Measurements from ENCODE around the gene GPR137B. TPM values are rescaled to one million over a fixed set of nuclear protein-coding genes. Genes with fewer than 3 reads are reported as not detected.

GPR137B gene
- total and polyA plus RNA-seq, 2 of the 8 experiments (the other 6 are each of a cell fraction or from before 2014, with no cell fraction given): 6.9 to 7.7 TPM

DNA sequence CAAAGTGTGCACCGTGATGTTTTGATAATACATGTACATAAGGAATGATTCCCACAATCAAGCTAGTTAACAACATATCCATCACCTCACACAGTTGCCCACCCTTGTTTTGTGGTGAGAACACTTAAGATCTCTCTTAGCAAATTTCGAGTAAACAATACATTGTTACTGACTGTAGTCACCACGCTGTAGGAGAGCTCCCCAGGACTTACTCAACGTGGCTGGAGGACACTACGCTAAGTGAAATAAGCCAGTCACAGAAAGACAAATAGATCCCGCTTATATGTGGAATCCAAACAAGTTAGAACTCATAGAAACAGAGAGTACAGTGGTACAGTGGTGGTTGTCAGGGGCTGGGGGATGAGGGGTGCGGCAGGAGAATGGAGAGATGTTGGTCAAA is 24.8 kb downstream of the GPR137B start (continued):
- TF ChIP-seq SUZ12 (IDR thresholded peaks at IDR 0.05; ENCODE audit: low read length) (no peak), CHD1 (IDR thresholded peaks at IDR 0.05; ENCODE audit: low read depth, low read length) (no peak), TBP (IDR thresholded peaks at IDR 0.05; ENCODE audit: low read depth, low read length) (no peak), KDM5A (IDR thresholded peaks at IDR 0.05; ENCODE audit: low read length) (no peak), ASH2L (IDR thresholded peaks at IDR 0.05; ENCODE audit: low read length) (no peak)
